Measurements from ENCODE around the gene DAD1. TPM values are rescaled to one million over a fixed set of nuclear protein-coding genes. Genes with fewer than 3 reads are reported as not detected.

The DAD1 gene
- total RNA-seq, 1 donor from 2014 or later, result 185 TPM

DNA sequence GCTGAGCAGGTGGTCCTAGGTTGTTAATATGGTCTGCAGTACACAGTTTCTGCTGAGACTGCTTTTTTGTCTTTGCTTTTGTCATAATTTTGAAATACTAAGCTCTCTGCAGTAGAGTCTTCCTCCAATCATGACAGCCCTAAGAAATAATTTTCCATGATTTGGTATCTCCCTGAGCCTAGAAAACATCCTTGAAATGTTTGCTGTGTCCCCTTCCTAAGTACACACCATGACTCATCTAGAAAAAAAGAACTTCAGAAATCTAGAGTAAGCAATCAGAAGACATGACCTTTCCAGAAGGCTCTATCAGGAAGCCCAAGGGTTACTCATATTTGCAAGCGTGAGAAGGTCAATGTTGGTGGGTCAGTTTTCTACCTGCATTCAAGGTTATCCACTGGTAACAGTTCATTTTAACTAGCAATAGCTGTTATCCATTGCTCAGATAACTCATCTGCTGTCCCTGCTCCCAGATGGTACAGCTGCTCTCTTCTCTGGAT, 16.4 kb downstream of the DAD1 start:
- Histone ChIP-seq H3K9me3 (ENCODE audit: low read depth) (no peaks in the 10 kb centered on the region), H3K27me3 (no peaks in the 10 kb centered on the region), H3K4me1 (peaks cover 4% of the 10 kb centered on the region), H2AFZ (replicated peaks) (no peak overlapping the region), H3F3A (ENCODE audit: low read depth) (peaks cover 10% of the 10 kb centered on the region), H3K79me2 (ENCODE audit: low read depth) (peaks cover 52% of the 10 kb centered on the region), H4K20me1 (ENCODE audit: low read depth) (no peaks in the 10 kb centered on the region), H3K4me3 (no peak overlapping the region), H3K27ac (no peak overlapping the region), H3K36me3 (peaks cover 7% of the 10 kb centered on the region), H3K9ac (no peak overlapping the region), H3K4me2 (no peak overlapping the region)
- Mint-ChIP-seq H3K4me3 (no peak overlapping the region), H3K4me1 (peaks cover 17% of the 10 kb centered on the region), H3K36me3 (peaks cover 21% of the 10 kb centered on the region), H3K27me3 (ENCODE audit: insufficient read depth, low read depth) (no peaks in the 10 kb centered on the region), H3K27ac (no peak overlapping the region), H3K9me3 (no peaks in the 10 kb centered on the region)
- DNase-seq (ENCODE audit: low spot score), result no peak
- TF ChIP-seq EZH2 (IDR thresholded peaks at IDR 0.05), result no peak
- TF ChIP-seq EZH2phosphoT487 (IDR thresholded peaks at IDR 0.05), result no peak
- TF ChIP-seq, protein P1, sequence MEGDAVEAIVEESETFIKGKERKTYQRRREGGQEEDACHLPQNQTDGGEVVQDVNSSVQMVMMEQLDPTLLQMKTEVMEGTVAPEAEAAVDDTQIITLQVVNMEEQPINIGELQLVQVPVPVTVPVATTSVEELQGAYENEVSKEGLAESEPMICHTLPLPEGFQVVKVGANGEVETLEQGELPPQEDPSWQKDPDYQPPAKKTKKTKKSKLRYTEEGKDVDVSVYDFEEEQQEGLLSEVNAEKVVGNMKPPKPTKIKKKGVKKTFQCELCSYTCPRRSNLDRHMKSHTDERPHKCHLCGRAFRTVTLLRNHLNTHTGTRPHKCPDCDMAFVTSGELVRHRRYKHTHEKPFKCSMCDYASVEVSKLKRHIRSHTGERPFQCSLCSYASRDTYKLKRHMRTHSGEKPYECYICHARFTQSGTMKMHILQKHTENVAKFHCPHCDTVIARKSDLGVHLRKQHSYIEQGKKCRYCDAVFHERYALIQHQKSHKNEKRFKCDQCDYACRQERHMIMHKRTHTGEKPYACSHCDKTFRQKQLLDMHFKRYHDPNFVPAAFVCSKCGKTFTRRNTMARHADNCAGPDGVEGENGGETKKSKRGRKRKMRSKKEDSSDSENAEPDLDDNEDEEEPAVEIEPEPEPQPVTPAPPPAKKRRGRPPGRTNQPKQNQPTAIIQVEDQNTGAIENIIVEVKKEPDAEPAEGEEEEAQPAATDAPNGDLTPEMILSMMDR (IDR thresholded peaks at IDR 0.05), result no peak

DNA sequence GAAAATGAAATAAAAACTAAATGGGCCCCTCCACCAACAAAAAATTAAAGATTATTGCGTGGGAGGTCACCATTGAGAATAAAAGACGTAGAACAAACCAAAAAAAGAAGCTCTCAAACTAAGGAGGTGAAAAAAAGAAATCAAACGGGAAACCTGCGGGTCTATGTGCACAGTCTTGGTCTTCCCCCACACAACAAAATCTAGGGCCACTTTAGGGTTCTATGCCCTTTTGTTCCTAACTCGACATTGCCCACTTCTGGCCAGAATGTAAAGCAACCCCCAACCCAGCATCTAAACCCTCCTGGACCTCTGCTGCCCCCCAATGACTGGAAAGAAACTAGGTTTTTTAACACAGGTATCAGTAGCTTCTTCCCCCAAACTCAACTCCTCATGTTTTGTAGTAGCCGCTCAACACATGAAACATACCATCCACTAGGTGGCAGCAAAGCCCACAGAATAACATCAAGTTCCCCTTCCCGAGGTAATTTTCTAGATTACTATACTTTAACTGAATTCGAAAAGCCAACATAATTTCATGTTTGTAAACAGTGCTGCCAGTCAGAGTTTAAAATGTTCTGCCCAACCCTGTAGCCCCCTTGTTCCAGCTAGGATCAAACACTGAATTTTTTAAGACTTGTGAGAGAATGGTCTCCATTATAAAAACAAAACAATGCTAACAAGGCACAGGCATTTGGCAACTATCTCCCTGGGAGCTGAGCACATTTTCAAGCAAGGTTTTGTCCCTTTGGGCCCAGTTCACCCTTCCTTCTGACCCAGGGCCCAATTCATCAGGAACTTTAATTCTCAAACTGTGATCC, 18.7 kb downstream of the DAD1 start:
- H3K36me3 Mint-ChIP-seq, result peaks cover 21% of the 10 kb centered on the region
- peaks cover 11% of the 10 kb centered on the region for H3K4me1 ChIP-seq
- H3K27me3 Mint-ChIP-seq (ENCODE audit: insufficient read depth, low read depth), result no peaks in the 10 kb centered on the region
- H3K36me3 ChIP-seq, result peaks cover 7% of the 10 kb centered on the region
- peak; percentile 92 for DNase-seq (ENCODE audit: low spot score)
- H2AFZ ChIP-seq (replicated peaks), result peak overlapping the region; percentile 53
- H3K27ac ChIP-seq, result peak overlapping the region; percentile 61
- no peaks in the 10 kb centered on the region for H3K9me3 ChIP-seq (ENCODE audit: low read depth)
- H4K20me1 ChIP-seq (ENCODE audit: low read depth), result no peaks in the 10 kb centered on the region
- H3F3A ChIP-seq (ENCODE audit: low read depth), result peaks cover 10% of the 10 kb centered on the region
- peaks cover 24% of the 10 kb centered on the region for H3K4me1 Mint-ChIP-seq
- no peak overlapping the region for H3K9ac ChIP-seq
- peak overlapping the region; percentile 22 for H3K27ac Mint-ChIP-seq
- H3K4me3 Mint-ChIP-seq, result no peak overlapping the region
- peaks cover 38% of the 10 kb centered on the region for H3K79me2 ChIP-seq (ENCODE audit: low read depth)
- no peaks in the 10 kb centered on the region for H3K9me3 Mint-ChIP-seq
- H3K4me3 ChIP-seq, result no peak overlapping the region
- TF ChIP-seq EZH2phosphoT487 (IDR thresholded peaks at IDR 0.05) (no peak), EZH2 (IDR thresholded peaks at IDR 0.05) (no peak)
- TF ChIP-seq, protein P1 (IDR thresholded peaks at IDR 0.05), result peak; percentile 96
- H3K4me2 ChIP-seq, result peak overlapping the region; percentile 34
- H3K27me3 ChIP-seq, result no peaks in the 10 kb centered on the region

- Histone ChIP-seq H3K4me1 (peaks cover 17% of the 10 kb centered on the region), H3K27me3 (no peaks in the 10 kb centered on the region), H3K79me2 (ENCODE audit: low read depth) (peaks cover 34% of the 10 kb centered on the region), H3K9me3 (ENCODE audit: low read depth) (no peaks in the 10 kb centered on the region), H3K4me3 (no peak overlapping the region), H2AFZ (replicated peaks) (no peak overlapping the region), H3K36me3 (peaks cover 4% of the 10 kb centered on the region), H4K20me1 (ENCODE audit: low read depth) (no peaks in the 10 kb centered on the region), H3K9ac (no peak overlapping the region), H3K27ac (no peak overlapping the region), H3F3A (ENCODE audit: low read depth) (peaks cover 12% of the 10 kb centered on the region), H3K4me2 (no peak overlapping the region)
- peaks cover 27% of the 10 kb centered on the region for H3K4me1 Mint-ChIP-seq
- no peaks in the 10 kb centered on the region for H3K27me3 Mint-ChIP-seq (ENCODE audit: insufficient read depth, low read depth)
- no peak for DNase-seq (ENCODE audit: low spot score)
- no peaks in the 10 kb centered on the region for H3K9me3 Mint-ChIP-seq
- H3K27ac Mint-ChIP-seq, result no peak overlapping the region
- H3K36me3 Mint-ChIP-seq, result peaks cover 24% of the 10 kb centered on the region
- H3K4me3 Mint-ChIP-seq, result no peak overlapping the region
- TF ChIP-seq EZH2phosphoT487 (IDR thresholded peaks at IDR 0.05) (no peak), EZH2 (IDR thresholded peaks at IDR 0.05) (no peak)
Measured at GRCh38 chr14:22569737-22570131, 19.3 kb downstream of the DAD1 start.

Measured in neural progenitor cell (in vitro differentiated cells).